T-helper 1 cell treated with Interleukin-12 subunit alpha and Interleukin-12 subunit beta and Interleukin-4 antibody, amounts not matched to agents 30 μg/mL and 1 μg/mL, for 36 hours (primary cell): Measurements from ENCODE around the gene SPHK1.
"Not testable (repeated sequence)": the region's sequence is repeated elsewhere in the genome, so short reads cannot be mapped to it uniquely, and the experiment has no call there.

Experiments
- H3K27ac Mint-ChIP-seq: one replicate; pipeline ENCODE4 v1.8.0; 2021; ENCODE audit warnings: mild to moderate bottlenecking, mixed read lengths
- H3K27me3 Mint-ChIP-seq: one replicate; pipeline ENCODE4 v1.8.0; 2021; ENCODE audit warnings: low read depth, mixed read lengths
- H3K36me3 Mint-ChIP-seq: one replicate; pipeline ENCODE4 v1.8.0; 2021; ENCODE audit warnings: low read depth, mixed read lengths
- H3K4me1 Mint-ChIP-seq: one replicate; pipeline ENCODE4 v1.8.0; 2021; ENCODE audit warnings: low read depth, mixed read lengths
- H3K4me3 Mint-ChIP-seq: one replicate; pipeline ENCODE4 v1.8.0; 2021; ENCODE audit warnings: mild to moderate bottlenecking, moderate library complexity, mixed read lengths
- H3K9me3 Mint-ChIP-seq: one replicate; pipeline ENCODE4 v1.8.0; 2021; ENCODE audit warnings: mixed read lengths

The SPHK1 gene, protein sequence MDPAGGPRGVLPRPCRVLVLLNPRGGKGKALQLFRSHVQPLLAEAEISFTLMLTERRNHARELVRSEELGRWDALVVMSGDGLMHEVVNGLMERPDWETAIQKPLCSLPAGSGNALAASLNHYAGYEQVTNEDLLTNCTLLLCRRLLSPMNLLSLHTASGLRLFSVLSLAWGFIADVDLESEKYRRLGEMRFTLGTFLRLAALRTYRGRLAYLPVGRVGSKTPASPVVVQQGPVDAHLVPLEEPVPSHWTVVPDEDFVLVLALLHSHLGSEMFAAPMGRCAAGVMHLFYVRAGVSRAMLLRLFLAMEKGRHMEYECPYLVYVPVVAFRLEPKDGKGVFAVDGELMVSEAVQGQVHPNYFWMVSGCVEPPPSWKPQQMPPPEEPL

DNA sequence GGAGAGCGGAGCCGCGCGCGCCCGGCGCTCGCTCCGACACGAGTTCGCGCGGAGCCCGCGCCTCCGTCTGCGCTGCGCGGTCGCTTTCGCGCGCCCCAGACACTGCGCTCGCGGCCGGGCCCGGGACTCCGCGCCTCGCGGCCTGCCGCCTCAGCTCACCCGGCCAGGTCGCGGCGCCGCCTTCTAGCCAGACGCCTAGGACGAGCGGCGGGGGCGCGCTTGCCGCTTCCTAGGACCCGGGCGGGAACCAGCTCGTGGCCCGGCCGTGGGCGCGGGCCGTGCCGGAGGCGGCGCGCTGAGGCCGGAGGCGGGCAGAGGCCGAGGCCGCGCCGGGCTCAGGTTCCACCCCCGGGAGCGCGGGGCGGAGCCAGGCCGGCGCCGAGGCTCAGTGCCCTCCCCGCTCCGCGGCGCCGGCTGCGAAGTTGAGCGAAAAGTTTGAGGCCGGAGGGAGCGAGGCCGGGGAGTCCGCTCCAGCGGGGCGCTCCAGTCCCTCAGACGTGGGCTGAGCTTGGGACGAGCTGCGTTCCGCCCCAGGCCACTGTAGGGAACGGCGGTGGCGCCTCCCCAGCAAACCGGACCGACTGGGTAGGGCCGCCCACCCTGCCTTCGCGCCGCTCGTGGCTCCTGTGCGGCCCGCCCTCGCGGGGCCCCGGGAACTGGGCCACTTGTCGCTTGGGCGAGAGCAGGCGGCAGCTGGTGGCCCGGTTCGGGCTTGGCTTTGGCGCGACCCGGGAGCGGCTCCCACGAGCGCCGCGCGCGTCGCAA lies at the start of gene SPHK1:
SPHK1 (plus strand) TSS at position 388 of the 765 bp plus-strand sequence. CDS start 1,036 bp downstream, outside the sequence.
- Mint-ChIP-seq H3K36me3 (no peaks in the 10 kb centered on the region), H3K27me3 (peaks cover 7% of the 10 kb centered on the region), H3K9me3 (no peaks in the 10 kb centered on the region), H3K27ac (peak within 1 kb of the TSS; percentile 87), H3K4me1 (peaks cover 9% of the 10 kb centered on the region), H3K4me3 (peak within 1 kb of the TSS; percentile 90)

- no peaks in the 10 kb centered on the region for H3K9me3 Mint-ChIP-seq
- peaks cover 11% of the 10 kb centered on the region for H3K36me3 Mint-ChIP-seq
- no peak overlapping the region for H3K27ac Mint-ChIP-seq
- no peaks in the 10 kb centered on the region for H3K27me3 Mint-ChIP-seq
- no peak overlapping the region for H3K4me3 Mint-ChIP-seq
- H3K4me1 Mint-ChIP-seq, result peaks cover 4% of the 10 kb centered on the region
These were observed 48.6 kb upstream of the SPHK1 start for GRCh38 chr17:76335716-76336381.

DNA sequence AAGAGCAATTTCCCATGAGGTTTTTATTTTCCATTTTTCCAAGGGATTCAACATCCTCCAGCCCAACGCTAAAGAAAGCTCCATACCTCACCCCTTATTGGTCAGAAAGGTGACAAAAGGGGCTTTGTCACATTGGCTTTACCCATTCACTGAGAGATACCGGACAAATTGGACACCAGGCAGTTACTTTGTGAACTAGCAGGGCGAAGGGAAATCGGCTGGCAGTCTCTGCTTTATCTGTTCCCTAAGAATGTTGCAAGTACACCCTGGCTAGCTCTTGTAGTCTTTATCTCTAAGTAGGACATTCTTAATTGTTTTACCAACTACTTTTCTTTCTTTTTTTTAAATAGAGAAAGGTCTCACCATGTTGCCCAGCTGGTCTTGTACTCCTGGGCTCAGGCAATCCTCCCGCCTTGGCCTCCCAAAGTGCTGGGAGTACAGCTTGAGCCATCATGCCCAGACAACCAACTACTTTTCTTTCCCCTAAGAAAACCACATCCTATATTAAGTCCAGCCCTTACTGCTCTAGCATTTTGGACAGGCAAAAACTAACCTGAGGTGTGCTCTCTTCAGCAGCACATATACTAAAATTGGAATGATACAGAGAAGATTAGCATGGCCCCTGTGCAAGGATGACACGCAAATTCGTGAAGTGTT lies 47.5 kb upstream of the SPHK1 start:
- Mint-ChIP-seq H3K36me3 (peaks cover 7% of the 10 kb centered on the region), H3K4me3 (no peak overlapping the region), H3K4me1 (peaks cover 4% of the 10 kb centered on the region), H3K27me3 (no peaks in the 10 kb centered on the region), H3K9me3 (no peaks in the 10 kb centered on the region), H3K27ac (no peak overlapping the region)

- H3K27me3 Mint-ChIP-seq, result no peaks in the 10 kb centered on the region
- H3K4me1 Mint-ChIP-seq, result peaks cover 4% of the 10 kb centered on the region
- no peak overlapping the region for H3K4me3 Mint-ChIP-seq
- H3K9me3 Mint-ChIP-seq, result no peaks in the 10 kb centered on the region
- H3K36me3 Mint-ChIP-seq, result peaks cover 11% of the 10 kb centered on the region
- H3K27ac Mint-ChIP-seq, result no peak overlapping the region
These were observed 47.0 kb upstream of the SPHK1 start for GRCh38 chr17:76337413-76337777.

DNA sequence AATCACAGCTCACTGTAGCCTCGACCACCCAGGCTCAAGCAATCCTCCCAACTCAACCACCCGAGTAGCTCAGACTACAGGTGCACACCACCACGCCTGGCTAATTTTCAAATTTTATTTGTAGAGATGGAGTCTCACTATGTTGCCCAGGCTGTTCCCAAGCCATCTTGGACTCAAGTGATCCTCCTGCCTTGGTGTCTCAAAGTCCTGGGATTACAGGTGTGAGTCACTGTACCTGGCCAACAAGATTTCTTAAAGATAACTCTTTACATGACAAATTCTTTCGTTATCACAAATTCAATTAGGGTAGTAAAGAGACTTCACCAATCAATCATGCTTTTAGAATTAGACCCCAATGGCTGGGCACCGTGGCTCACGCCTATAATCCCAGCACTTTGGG lies 43.1 kb upstream of the SPHK1 start:
- Mint-ChIP-seq H3K9me3 (no peaks in the 10 kb centered on the region), H3K27me3 (no peaks in the 10 kb centered on the region), H3K4me3 (no peak overlapping the region), H3K36me3 (peaks cover 18% of the 10 kb centered on the region), H3K4me1 (peaks cover 4% of the 10 kb centered on the region), H3K27ac (no peak overlapping the region)

GRCh38 chr17:76343106-76343505 lies 41.3 kb upstream of the SPHK1 start:
- Mint-ChIP-seq H3K9me3 (no peaks in the 10 kb centered on the region), H3K4me1 (no peaks in the 10 kb centered on the region), H3K4me3 (no peak overlapping the region), H3K27me3 (no peaks in the 10 kb centered on the region), H3K36me3 (peaks cover 25% of the 10 kb centered on the region), H3K27ac (no peak overlapping the region)

DNA sequence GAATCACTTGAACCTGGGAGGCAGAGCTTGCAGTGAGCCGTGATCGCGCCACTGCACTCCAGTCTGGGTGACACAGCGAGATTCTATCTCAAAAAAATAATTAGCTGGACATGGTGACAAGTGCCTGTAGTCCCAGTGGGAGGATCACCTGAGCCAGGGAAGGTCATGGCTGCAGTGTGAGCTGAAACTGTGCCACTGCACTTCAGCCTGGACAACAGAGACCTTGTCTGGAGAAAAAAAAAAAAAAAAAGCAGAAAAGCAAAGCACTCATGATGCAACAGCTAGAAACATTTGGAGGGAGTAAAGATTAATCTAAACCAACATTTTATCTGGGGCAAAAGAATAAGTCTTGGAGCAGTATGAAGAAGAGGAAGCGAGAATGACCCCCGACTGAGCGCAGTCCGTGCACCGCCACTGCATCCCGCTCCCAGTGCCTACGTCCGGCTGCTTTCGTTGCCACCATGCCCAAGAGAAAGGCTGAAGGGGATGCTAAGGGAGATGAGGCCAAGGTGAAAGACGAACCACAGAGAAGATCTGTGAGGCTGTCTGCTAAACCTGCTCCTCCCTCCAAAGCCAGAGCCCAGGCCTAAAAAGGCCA lies 38.9 kb upstream of the SPHK1 start:
- no peak overlapping the region for H3K27ac Mint-ChIP-seq
- H3K9me3 Mint-ChIP-seq, result no peaks in the 10 kb centered on the region
- peaks cover 21% of the 10 kb centered on the region for H3K36me3 Mint-ChIP-seq
- H3K4me3 Mint-ChIP-seq, result no peak overlapping the region
- no peaks in the 10 kb centered on the region for H3K4me1 Mint-ChIP-seq
- no peaks in the 10 kb centered on the region for H3K27me3 Mint-ChIP-seq

DNA sequence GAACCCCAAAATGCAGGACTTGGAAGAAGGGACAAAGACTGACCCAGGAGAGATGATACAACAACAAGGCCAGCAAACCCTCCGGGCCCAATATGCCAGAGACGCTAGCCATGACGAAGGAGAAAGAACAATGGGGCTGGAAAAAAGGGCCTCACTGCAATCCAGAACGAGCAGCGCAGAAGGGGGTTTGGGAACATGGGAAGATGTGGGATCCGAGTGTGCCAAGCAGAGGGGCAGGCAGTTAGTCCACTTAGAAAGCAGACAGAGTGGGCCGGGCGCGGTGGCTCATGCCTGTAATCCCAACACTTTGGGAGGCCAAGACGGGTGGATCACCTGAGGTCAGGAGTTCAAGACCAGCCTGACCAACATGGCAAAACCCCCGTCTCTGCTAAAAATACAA lies 37.5 kb upstream of the SPHK1 start:
- not testable (repeated sequence) for H3K27me3 Mint-ChIP-seq, H3K9me3 Mint-ChIP-seq, H3K27ac Mint-ChIP-seq, H3K4me3 Mint-ChIP-seq, H3K4me1 Mint-ChIP-seq
- peaks cover 22% of the 10 kb centered on the region for H3K36me3 Mint-ChIP-seq

DNA sequence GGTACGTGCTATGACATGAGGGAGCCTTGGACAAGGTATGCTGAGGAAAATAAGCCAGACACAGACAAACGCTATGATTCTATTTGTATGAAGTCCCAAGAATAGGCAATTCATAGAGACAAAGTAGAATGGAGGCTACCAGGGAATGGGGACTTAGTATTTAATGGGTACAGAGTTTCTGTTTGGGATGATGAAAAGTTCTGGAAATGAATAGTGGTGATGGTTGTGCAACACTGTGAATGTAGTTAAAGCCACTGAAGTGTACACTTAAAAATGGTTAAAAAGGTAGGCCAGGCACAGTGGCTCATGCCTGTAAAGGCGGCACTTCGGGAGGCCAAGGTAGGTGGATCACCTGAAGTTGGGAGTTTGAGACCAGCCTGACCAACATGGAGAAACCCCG lies 33.9 kb upstream of the SPHK1 start:
- no peak overlapping the region for H3K27ac Mint-ChIP-seq
- peaks cover 17% of the 10 kb centered on the region for H3K4me1 Mint-ChIP-seq
- H3K27me3 Mint-ChIP-seq, result no peaks in the 10 kb centered on the region
- no peak overlapping the region for H3K4me3 Mint-ChIP-seq
- peaks cover 16% of the 10 kb centered on the region for H3K36me3 Mint-ChIP-seq
- H3K9me3 Mint-ChIP-seq, result no peaks in the 10 kb centered on the region

DNA sequence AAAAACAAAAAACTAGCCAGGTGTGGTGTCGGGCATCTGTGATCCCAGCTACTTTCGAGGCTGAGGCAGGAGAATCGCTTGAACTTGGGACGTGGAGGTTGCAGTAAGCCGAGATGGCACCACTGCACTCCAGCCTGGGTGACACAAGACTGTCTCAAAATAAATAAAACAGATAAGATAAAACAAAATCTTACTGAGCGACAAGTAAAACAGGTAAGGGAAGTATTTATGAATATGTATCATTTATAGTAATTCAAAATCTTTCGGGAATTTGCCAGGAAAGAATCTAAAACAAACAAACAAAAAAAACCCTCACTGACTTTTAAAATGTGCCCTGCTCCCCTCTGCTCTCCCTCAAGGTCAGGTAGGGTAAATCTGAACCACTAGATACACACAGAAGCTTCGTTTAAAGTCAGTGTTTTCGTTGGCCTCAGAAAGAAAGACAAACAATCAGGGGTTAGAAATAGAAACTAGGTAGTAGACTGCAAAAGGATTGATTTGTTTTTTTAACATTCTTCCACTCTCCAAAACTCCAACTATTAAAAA lies 32.8 kb upstream of the SPHK1 start:
- H3K27ac Mint-ChIP-seq, result no peak overlapping the region
- peaks cover 17% of the 10 kb centered on the region for H3K4me1 Mint-ChIP-seq
- H3K4me3 Mint-ChIP-seq, result peak overlapping the region; percentile 93
- peaks cover 11% of the 10 kb centered on the region for H3K36me3 Mint-ChIP-seq
- no peaks in the 10 kb centered on the region for H3K27me3 Mint-ChIP-seq
- no peaks in the 10 kb centered on the region for H3K9me3 Mint-ChIP-seq

DNA sequence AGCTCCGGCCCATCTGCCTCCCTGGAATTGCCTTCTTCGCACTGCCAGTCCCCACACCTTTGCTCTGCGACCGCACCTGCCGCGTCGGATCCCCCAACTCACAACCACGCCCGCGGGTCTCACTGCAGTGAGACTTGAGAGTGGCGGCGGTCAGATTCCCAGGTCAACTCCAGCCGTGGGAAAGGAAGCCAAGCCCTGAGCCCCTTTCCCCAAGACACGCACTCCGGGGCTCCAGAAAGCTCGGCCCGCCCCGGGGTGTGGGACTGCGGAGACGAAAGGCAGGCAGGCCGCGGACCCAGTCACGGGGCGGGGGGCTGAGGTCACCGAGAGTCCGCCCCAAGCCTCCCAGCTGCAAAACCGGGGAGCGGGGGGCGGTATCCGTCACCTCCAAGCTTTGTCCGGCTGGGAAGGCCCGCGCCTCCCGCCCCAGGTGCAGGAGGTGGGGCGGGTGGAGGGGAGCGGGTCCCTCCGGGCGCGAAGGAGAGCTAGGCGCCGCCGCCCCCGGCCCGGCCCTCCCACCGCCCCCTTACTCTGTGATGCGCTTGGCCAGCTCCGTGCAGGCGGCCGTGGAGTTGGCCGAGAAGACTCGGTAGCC lies 31.3 kb upstream of the SPHK1 start:
- H3K27ac Mint-ChIP-seq, result peak overlapping the region; percentile 95
- H3K9me3 Mint-ChIP-seq, result no peaks in the 10 kb centered on the region
- H3K4me1 Mint-ChIP-seq, result peaks cover 21% of the 10 kb centered on the region
- H3K36me3 Mint-ChIP-seq, result peaks cover 4% of the 10 kb centered on the region
- no peaks in the 10 kb centered on the region for H3K27me3 Mint-ChIP-seq
- peak overlapping the region; percentile 93 for H3K4me3 Mint-ChIP-seq

DNA sequence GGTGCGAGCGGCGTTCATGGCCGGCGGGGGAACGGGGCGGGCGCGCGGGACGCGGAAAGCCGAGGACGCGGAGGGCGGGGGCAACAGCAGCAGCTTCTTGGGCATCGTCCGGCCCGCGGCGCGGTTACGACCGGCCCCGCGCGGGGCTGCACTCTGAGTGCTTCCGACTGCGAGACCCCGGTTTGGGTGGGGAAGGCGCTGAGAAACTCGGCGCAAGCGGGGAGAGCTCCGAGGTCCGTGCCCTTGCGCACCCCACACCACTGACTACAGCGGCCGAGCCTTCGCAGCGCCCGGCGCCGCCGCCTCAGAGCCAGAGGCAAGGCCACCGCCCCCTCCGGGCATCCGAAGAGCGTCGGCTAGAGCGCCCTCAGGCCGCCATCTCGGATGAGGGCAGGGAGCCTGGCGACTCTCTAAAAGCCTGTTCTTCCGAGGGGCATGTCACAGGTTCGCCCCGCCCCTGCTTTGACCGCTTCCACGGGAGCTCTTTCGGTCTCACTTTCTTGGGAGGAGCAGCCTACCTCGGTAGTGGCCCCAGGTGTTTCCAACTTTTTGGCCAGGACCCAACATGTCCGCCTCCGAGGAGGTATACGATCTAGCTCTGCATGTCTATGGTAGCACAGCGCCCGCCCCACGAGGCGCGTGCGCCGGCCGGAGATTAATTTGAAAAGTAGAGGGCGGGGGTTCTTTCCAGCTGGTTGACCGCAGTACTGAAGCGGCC lies 30.7 kb upstream of the SPHK1 start, which contains the start of gene PRPSAP1:
PRPSAP1 (minus strand) TSS at position 318 of the 718 bp plus-strand sequence; CDS start at position 105, 213 bp downstream.
- Mint-ChIP-seq H3K36me3 (peaks cover 4% of the 10 kb centered on the region), H3K27me3 (no peaks in the 10 kb centered on the region), H3K4me3 (peak within 1 kb of the TSS; percentile 93), H3K9me3 (no peaks in the 10 kb centered on the region), H3K4me1 (peaks cover 21% of the 10 kb centered on the region), H3K27ac (peak within 1 kb of the TSS; percentile 95)

- peak overlapping the region; percentile 87 for H3K4me3 Mint-ChIP-seq
- no peaks in the 10 kb centered on the region for H3K27me3 Mint-ChIP-seq
- H3K4me1 Mint-ChIP-seq, result peaks cover 21% of the 10 kb centered on the region
- peak overlapping the region; percentile 95 for H3K27ac Mint-ChIP-seq
- H3K36me3 Mint-ChIP-seq, result peaks cover 4% of the 10 kb centered on the region
- H3K9me3 Mint-ChIP-seq, result no peaks in the 10 kb centered on the region
These were observed 30.1 kb upstream of the SPHK1 start for GRCh38 chr17:76354317-76354729.
